CD14-positive monocyte (primary cell): ENCODE results near the gene ERICH3. TPM values are rescaled to one million over a fixed set of nuclear protein-coding genes. Genes with fewer than 3 reads are reported as not detected.

Experiments used
- DNase-seq, 3 donors: peaks; one replicate each; pipeline ENCODE4 v3.0.0-alpha.2; 2011 to 2022
- H2AFZ ChIP-seq: 2 replicates; pipeline ENCODE4 v1.6.0; 2012; ENCODE audit warnings: mild to moderate bottlenecking, low read depth, low read length, inconsistent platforms; ENCODE audit not compliant: insufficient read depth, poor library complexity, severe bottlenecking
- H3K27ac ChIP-seq, 2 donors: 1 replicate in 1 of 2; 2 replicates in 1 of 2; pipeline ENCODE4 v1.5.1; 2012 to 2013; ENCODE audit warnings: low read length in 2 of 2, control low read depth in 1 of 2, inconsistent platforms in 1 of 2, low read depth in 1 of 2, mild to moderate bottlenecking in 1 of 2
- H3K27me3 ChIP-seq, 2 donors: one replicate each; pipeline versions ENCODE4 v1.6.0 to v1.6.1; 2011 to 2013; ENCODE audit warnings: low read length in 2 of 2; ENCODE audit not compliant: control insufficient read depth in 2 of 2, insufficient read depth in 2 of 2
- H3K36me3 ChIP-seq, 2 donors: replicated peaks in 1 of 2; 1 replicate in 1 of 2; 2 replicates in 1 of 2; pipeline versions ENCODE4 v1.5.1 to v1.6.1; 2012 to 2013; ENCODE audit warnings: low read length in 2 of 2, control low read depth in 1 of 2, inconsistent platforms in 1 of 2, mild to moderate bottlenecking in 1 of 2; ENCODE audit not compliant: insufficient read depth in 2 of 2, control insufficient read depth in 1 of 2
- H3K4me1 ChIP-seq, 2 donors: 1 replicate in 1 of 2; 2 replicates in 1 of 2; pipeline versions ENCODE4 v1.5.1 to v1.6.1; 2012 to 2013; ENCODE audit warnings: low read length in 2 of 2, control low read depth in 1 of 2, inconsistent platforms in 1 of 2, mild to moderate bottlenecking in 1 of 2, moderate library complexity in 1 of 2; ENCODE audit not compliant: insufficient read depth in 2 of 2, control insufficient read depth in 1 of 2
- H3K4me2 ChIP-seq: replicated peaks from 2 replicates; pipeline ENCODE3; 2012; ENCODE audit warnings: low read length, moderate library complexity, mild to moderate bottlenecking; ENCODE audit not compliant: poor library complexity, severe bottlenecking; ENCODE audit errors: extremely low read depth
- H3K4me3 ChIP-seq, 3 experiments: fragments of 200-600 bp in 1 of 3; sonication (generic) in 1 of 3; replicated peaks in 1 of 3; 1 replicate in 2 of 3; 2 replicates in 1 of 3; pipeline ENCODE4 v1.5.1; 2011 to 2013; ENCODE audit warnings: low read length in 3 of 3, mild to moderate bottlenecking in 3 of 3, control low read depth in 2 of 3, low read depth in 2 of 3, inconsistent platforms in 1 of 3, moderate library complexity in 1 of 3
- H3K79me2 ChIP-seq: 2 replicates; pipeline ENCODE4 v1.6.0; 2012; ENCODE audit warnings: mild to moderate bottlenecking, control low read depth, inconsistent platforms, low read length, moderate library complexity; ENCODE audit not compliant: insufficient read depth
- H3K9ac ChIP-seq: 2 replicates; pipeline ENCODE4 v1.6.0; 2017; ENCODE audit warnings: low read length, mild to moderate bottlenecking; ENCODE audit not compliant: insufficient read depth, poor library complexity, severe bottlenecking
- H3K9me3 ChIP-seq, 2 donors: replicated peaks in 1 of 2; 1 replicate in 1 of 2; 2 replicates in 1 of 2; pipeline versions ENCODE4 v1.5.1 to v1.6.1; 2012 to 2013; ENCODE audit warnings: low read length in 2 of 2, control low read depth in 1 of 2; ENCODE audit not compliant: control insufficient read depth in 1 of 2, insufficient read depth in 1 of 2
- H4K20me1 ChIP-seq: 2 replicates; pipeline ENCODE4 v1.6.0; 2012; ENCODE audit warnings: mild to moderate bottlenecking, low read length, control low read depth, moderate library complexity; ENCODE audit not compliant: insufficient read depth
- H3K27ac Mint-ChIP-seq, 7 donors: one replicate each; pipeline ENCODE4 v1.8.0; 2020; ENCODE audit warnings: mild to moderate bottlenecking in 7 of 7, mixed read lengths in 7 of 7, moderate library complexity in 6 of 7, inconsistent platforms in 2 of 7
- H3K27me3 Mint-ChIP-seq, 3 donors: one replicate each; pipeline ENCODE4 v1.8.0; 2021 to 2022; ENCODE audit warnings: low read depth in 3 of 3, mild to moderate bottlenecking in 3 of 3, mixed read lengths in 3 of 3, moderate library complexity in 3 of 3, inconsistent platforms in 1 of 3
- H3K36me3 Mint-ChIP-seq, 2 donors: one replicate each; pipeline ENCODE4 v1.8.0; 2020; ENCODE audit warnings: mixed read lengths in 2 of 2, inconsistent platforms in 1 of 2, mild to moderate bottlenecking in 1 of 2
- H3K4me1 Mint-ChIP-seq: one replicate; pipeline ENCODE4 v1.8.0; 2020; ENCODE audit warnings: mild to moderate bottlenecking, mixed read lengths
- H3K4me3 Mint-ChIP-seq, 2 donors: one replicate each; pipeline ENCODE4 v1.8.0; 2020; ENCODE audit warnings: mild to moderate bottlenecking in 2 of 2, mixed read lengths in 2 of 2, moderate library complexity in 1 of 2
- H3K9me3 Mint-ChIP-seq, 7 donors: one replicate each; pipeline ENCODE4 v1.8.0; 2020 to 2022; ENCODE audit warnings: mixed read lengths in 7 of 7, mild to moderate bottlenecking in 6 of 7, moderate library complexity in 6 of 7, inconsistent platforms in 2 of 7
- CTCF ChIP-seq: fragments of 200-600 bp; IDR thresholded peaks from one replicate; pipeline ENCODE4 v1.8.0; 2022; ENCODE audit warnings: antibody characterized with exemption, mild to moderate bottlenecking
- WGBS: methylation state at CpG from one replicate; pipeline ENCODE4 v1.1.5; 2013; ENCODE audit warnings: missing lambda C conversion rate; ENCODE audit not compliant: insufficient coverage; 5-methylcytosine and 5-hydroxymethylcytosine counted together
- intact Hi-C, 2 donors: fragments of 100-400 bp; cut with micrococcal nuclease; formaldehyde crosslinking; loops; one replicate each; pipeline versions ENCODE4 v1.15.0 to v1.15.1; 2023
- polyA plus RNA-seq, 3 donors: library from polyadenylated mRNA; depleted of rRNA in 1 of 3; unstranded in 2 of 3; stranded (reverse) in 1 of 3; fragments of 300-500 nt in 2 of 3; fragments of >200 nt in 1 of 3; fragmentation: Illumina TruSeq in 2 of 3; gene quantifications; 1 replicate in 2 of 3; 2 replicates in 1 of 3; pipeline ENCODE4 v1.2.3, GENCODE V29; 2012 to 2021

Gene ERICH3
- polyA plus RNA-seq, 3 donors = not detected

- Histone ChIP-seq H3K9ac (no peak overlapping the region), H3K9me3 (no peaks in the 10 kb centered on the region), H3K79me2 (no peaks in the 10 kb centered on the region), H2AFZ (no peak overlapping the region), H3K27ac (no peak overlapping the region), H3K27me3 (no peaks in the 10 kb centered on the region), H3K4me1 (no peaks in the 10 kb centered on the region), H3K4me2 (no peak overlapping the region), H3K4me3 (no peak overlapping the region), H3K36me3 (no peaks in the 10 kb centered on the region), H4K20me1 (no peaks in the 10 kb centered on the region)
- H3K9me3 Mint-ChIP-seq = peaks cover 0 to 4% (median under 1%) of the 10 kb centered on the region in 7 donors
- DNase-seq = no peak
- H3K4me1 Mint-ChIP-seq = no peaks in the 10 kb centered on the region
- WGBS = 88% methylated on average over 2 of the region's 2 CpGs
- no peaks in the 10 kb centered on the region for H3K27me3 Mint-ChIP-seq
- no peak overlapping the region for H3K27ac Mint-ChIP-seq
- intact Hi-C loops = no loop called here
- TF ChIP-seq CTCF = no peak
- no peaks in the 10 kb centered on the region for H3K36me3 Mint-ChIP-seq
- no peak overlapping the region for H3K4me3 Mint-ChIP-seq
Observed at GRCh38 chr1:74610961-74611360, 62.6 kb downstream of the ERICH3 start.

GRCh38 chr1:74609810-74610371, 63.7 kb downstream of the ERICH3 start:
- no peak overlapping the region for H3K27ac ChIP-seq
- intact Hi-C loops = no loop called here
- no peaks in the 10 kb centered on the region for H3K79me2 ChIP-seq
- no peak overlapping the region for H3K4me3 ChIP-seq
- no peak overlapping the region for H3K4me3 Mint-ChIP-seq
- no peaks in the 10 kb centered on the region for H3K27me3 Mint-ChIP-seq
- no peaks in the 10 kb centered on the region for H3K36me3 Mint-ChIP-seq
- no peak overlapping the region for H3K27ac Mint-ChIP-seq
- no peak for TF ChIP-seq CTCF
- no peaks in the 10 kb centered on the region for H3K4me1 ChIP-seq
- H3K9me3 Mint-ChIP-seq = peaks cover 0 to 7% (median 2%) of the 10 kb centered on the region in 7 donors
- no peak overlapping the region for H3K4me2 ChIP-seq
- H3K36me3 ChIP-seq = no peaks in the 10 kb centered on the region
- no peaks in the 10 kb centered on the region for H3K9me3 ChIP-seq
- no peak overlapping the region for H3K9ac ChIP-seq
- no peak for DNase-seq
- H2AFZ ChIP-seq = no peak overlapping the region
- H4K20me1 ChIP-seq = no peaks in the 10 kb centered on the region
- no peaks in the 10 kb centered on the region for H3K27me3 ChIP-seq
- H3K4me1 Mint-ChIP-seq = no peaks in the 10 kb centered on the region
